Stomach (tissue), 4 donors: ENCODE data around the gene MXRA5.

Experiments
- POLR2A ChIP-seq, 4 donors: fragments of 450-650 bp; IDR thresholded peaks; one replicate each; pipeline ENCODE4 v1.6.1; 2016; ENCODE audit warnings: antibody characterized with exemption in 4 of 4, control low read depth in 2 of 4, mild to moderate bottlenecking in 1 of 4, moderate library complexity in 1 of 4
- POLR2AphosphoS5 ChIP-seq, 3 donors: sonication (generic); formaldehyde crosslinking; IDR thresholded peaks; one replicate each; pipeline ENCODE4 v1.6.1; 2016; ENCODE audit warnings: antibody characterized with exemption in 3 of 3

DNA sequence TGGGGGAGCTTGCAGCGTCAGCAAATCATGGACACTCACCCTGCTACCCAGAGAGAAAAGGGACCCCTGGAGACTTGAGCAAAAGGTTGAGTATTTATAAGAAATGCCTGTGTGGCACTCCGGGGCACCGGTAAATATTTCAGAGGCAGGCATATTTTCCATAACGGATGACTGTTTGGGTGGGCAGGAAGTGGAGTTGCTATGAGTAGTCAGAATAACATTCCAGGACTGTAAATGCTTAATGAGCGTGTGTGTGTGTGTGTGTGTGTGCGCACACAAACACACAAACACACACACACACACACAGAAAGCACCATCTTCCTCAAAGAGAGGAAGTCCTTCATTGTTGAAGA, 74.6 kb downstream of the MXRA5 start:
- no peak for TF ChIP-seq POLR2A (IDR thresholded peaks at IDR 0.05)
- TF ChIP-seq POLR2AphosphoS5 (IDR thresholded peaks at IDR 0.05), result no peak
